ENCODE data around the gene CLDN1.
A peak's percentile ranks its signal among the peaks of the same experiment; 100 is the strongest.

CLDN1 gene, protein sequence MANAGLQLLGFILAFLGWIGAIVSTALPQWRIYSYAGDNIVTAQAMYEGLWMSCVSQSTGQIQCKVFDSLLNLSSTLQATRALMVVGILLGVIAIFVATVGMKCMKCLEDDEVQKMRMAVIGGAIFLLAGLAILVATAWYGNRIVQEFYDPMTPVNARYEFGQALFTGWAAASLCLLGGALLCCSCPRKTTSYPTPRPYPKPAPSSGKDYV

DNA sequence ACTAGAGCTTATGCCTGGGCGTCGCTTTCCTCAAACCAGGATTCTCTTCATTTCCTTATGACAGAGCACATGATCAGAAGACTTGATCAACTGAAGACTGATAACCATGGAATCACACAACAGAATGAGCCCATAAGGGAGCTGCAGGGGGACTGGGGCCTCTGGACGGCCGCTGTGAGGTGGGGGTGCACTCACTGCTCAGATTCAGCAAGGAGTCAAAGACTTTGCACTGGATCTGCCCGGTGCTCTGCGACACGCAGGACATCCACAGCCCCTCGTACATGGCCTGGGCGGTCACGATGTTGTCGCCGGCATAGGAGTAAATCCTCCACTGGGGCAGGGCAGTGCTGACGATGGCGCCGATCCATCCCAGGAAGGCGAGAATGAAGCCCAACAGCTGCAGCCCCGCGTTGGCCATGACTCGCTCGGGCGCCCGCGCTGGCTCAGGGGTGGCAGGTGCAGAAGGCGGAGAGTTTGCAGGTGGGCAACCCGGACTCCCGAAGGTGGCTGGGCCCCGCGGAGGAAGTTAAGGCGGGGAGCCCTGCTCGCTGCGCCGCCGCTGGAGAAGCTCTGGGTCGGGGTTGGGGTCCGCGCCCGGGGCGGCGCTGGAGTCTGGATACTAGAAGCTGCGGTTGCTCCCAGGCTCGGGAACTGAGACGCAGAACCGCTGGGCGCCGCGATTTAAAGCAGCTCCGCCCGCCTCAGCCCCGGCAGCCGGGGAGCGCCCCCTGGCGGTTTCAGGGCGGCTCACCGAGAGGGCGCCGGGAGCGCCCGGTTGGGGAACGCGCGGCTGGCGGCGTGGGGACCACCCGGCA, at the start of gene CLDN1:
Gene CLDN1, minus strand, starts transcription at position 658 of the 815 bp plus-strand sequence. Its CDS starts 240 bp downstream, at position 418.
- DNase-seq = peak; percentile 82 to 84

DNA sequence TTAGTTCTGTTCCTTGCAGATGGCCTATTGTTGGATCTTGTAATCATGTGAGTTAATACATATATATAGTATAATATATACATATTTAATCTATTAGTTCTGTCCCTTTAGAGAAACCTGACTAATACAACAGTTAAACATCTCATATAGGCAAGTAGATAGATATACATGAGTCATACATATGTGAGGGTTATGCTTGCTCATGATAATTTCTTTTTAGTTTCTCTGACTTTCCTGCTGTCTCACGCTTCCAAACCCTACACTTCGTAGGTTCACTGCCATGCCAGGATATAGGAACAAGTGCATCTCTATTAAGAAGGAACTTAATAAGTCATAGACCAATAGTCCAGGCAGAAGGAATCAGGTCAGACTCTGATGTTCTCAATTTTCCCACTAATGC, 48.9 kb upstream of the CLDN1 start:
- no peak for DNase-seq

DNA sequence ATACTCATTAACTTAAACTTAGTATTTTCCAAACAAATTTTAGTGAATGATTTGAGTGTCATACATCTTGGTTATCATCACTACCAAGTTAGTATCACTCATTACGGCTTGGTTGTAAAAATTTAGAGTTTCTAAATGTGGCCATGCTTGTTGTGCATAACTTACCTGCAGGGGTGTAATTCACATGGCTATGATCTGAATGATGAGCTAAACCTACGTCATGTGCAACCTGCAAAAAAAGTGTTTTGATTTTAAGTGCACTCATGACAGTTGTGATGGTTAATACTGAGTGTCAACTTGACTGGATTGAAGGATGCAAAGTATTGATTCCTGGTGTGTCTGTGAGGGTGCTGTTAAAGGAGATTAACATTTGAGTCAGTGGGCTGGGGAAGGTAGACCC, 48.1 kb upstream of the CLDN1 start:
- DNase-seq = no peak

DNA sequence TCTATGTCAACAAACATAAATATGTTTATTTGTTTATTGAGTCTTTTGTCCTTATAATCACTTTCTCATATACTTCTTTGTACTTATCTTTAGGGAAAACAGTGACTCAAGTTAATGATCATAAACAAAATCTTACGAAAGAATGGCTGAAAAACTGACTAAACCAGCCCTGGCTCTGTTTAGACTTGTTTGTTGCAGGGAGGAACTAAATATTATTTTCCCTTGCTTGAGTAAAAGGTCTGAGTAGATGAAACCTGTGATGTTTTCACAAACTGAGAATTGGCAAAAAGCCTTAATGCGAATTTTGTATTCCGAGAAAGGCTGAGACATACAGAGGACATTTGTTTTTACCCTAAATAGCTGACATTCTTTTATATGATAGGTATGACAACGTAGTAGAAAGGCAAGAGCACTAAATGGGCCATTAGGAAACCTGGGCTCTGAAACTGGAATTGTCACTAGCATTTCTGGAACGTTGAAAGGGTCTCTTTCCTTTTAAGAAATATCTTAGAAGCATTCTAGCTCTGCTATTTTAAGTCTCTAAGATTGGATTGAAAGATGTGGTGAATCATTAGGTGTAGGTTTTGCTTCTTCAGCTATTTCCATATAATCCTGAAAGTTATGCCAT, 47.5 kb upstream of the CLDN1 start:
- DNase-seq = no peak

DNA sequence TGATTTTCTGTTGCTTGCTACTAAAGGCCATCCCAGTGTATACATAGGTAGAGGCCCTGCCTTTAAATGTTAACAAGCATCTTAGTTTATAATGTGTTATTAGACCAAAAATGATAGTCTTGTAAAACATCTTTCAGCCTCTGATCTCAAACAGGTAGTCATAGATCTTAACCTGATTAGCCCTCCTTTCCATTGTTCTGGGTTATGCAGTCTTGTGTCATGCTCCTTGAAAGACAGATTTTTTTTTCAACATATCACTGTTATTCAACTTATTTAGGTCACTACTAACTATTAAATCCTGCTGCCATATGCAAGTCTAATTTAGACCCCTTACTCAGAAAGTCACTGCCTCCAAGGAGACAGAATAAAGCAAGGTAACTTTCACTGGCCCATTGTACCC, 46.6 kb upstream of the CLDN1 start:
- DNase-seq = no peak

DNA sequence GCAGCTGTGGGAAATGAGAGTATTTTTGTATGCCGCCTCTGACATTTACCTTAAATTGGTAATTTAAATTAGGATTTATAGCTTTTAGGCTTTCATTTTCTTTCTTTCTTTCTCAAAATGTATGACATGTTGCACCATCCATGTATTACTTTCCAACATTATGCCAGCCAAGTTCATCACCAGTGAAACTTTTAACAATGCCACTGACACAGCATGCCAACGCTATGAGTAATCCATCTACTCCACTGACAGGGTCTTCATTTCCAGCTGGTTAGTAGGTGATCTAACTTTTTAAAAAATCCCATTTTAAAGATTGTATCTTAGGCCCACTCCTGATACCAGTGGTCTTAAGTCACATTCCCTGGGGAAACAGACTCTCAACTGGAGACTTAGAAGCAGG, 43.9 kb upstream of the CLDN1 start:
- DNase-seq = no peak

DNA sequence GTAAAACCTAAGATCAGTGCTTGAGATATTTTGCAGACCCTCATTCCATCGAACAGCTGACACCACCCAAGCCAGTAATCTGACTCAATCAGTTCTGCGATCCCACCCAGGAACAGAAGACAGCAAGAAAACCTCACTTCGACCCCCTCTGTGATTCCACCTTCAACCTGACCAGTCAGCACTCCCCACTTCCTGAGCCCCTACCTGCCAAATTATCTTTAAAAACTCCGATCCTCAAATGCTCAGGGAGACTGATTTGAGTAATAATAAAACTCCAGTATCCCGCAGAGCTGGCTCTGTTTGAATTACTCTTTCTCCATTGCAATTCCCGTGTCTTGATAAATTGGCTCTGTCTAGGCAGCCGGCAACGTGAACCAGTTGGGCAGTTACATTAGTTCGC, 40.0 kb upstream of the CLDN1 start:
- no peak for DNase-seq

DNA sequence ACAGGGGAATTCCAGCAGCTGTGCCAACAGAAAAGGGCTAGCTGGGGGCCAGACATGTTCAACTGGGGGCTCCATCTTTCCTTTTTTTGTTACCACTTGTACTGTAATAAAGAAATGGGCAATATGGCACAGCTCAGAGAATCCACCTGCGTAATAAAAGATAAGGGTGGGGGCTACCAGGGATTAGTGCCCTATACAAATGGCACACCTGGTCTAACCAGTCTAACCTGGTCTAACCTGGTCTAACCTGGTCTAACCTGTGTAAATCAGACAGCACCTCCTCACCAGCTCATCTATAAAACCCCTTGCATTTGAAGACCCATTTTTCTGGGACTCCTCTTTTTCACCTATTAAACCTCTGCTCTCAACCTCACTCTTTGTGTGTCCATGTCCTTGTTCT, 39.5 kb upstream of the CLDN1 start:
- DNase-seq = no peak

DNA sequence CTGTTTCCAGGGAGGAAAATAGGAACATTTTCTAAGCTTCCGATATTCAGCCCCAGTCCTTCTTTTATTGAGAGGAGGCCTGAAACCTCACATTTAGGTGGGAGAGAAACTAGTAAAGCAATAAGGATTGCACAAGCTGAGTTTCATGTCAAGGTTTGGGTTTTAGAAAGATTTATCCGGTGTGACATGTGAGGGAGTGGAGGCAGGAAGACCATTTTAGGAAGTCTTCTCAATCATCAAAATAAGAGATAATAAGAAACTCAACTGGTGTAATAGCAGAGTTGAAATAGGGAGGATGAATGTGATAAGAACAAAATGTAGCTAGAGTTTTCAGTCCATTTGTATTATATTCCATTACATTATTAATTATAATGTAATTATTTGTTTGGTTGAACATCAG, 38.0 kb upstream of the CLDN1 start:
- DNase-seq = no peak

DNA sequence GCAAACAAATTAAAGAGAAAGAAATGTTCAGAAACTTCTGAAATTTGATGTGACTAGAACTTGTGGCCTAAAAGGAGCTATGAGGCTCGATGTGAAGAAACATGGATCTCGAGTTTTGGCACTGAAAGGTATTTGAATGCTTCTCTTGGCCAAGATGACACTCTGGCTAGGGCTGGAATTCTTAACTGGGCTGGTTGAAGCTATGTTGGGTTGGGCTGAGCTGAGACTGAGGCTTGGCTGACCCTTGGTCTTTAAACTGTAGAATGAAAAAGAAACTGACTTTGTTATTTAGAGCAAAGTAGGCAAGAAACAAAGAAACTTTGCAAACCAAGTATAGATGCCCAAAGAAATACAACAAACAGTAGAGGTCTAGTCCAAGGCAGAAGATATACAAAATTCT, 37.6 kb upstream of the CLDN1 start:
- DNase-seq = no peak

DNA sequence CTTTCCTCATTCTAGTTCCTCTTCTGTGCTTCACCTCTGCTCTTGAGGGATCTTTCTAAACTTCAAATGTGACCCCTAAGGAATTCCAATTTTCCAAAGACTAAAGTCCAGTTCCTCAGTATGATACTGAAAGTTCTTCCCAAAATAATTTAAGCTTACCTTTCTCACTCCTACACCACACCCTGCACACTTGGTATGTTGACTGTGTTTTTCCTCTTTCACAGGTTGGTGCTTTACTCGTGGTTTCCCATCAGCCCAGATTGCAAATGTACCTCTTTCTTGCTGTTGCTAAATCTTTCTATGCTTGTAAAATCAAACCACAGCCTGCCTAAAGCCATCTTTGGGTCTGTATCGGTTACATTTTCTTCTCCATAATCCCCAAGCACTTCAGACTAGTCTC, 35.2 kb upstream of the CLDN1 start:
- no peak for DNase-seq

DNA sequence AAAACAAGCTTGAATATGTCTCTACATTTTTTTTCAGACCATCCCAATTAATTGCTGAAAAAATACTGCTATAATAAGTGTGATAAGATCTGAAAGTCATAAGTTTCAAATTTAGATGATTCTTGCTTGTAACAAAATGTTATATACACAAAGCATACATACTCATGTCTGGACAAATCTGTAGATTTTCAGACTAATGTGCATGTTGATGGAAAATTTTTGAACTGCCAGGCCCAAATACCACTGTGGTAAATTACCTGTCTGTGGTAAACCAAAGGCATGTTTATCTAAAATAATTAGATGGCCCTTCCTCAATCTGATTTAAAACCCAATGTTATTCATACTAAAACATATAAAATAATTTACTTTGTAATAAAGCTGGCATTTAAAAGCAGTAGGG, 34.0 kb upstream of the CLDN1 start:
- DNase-seq = no peak

DNA sequence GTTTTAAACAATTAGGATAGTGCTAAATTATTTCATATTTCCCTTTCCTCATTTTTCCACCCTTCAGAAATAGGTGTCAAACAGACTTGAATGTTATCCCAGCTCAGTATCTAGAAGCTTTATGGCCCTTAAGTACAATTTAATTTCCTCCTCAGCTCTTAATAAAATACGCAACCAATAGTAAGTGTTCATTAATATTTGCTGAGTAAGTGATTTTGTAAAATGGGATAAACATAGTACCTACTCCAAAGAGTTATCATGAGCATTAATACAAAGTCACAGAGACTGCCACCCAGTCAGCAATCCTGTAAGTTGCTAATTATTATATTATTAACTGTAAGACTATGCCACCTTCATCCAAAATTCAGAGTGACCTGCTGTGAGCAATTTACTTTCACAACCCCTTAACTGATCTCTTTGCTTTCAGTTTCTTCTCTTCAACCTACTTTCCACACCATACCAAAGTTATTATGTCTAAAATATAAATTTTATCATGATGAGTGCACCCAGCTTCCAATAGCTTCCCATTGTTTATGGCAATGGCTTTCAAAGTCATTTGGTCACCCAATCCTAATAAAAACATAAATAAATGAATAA, 30.7 kb upstream of the CLDN1 start:
- DNase-seq = no peak

DNA sequence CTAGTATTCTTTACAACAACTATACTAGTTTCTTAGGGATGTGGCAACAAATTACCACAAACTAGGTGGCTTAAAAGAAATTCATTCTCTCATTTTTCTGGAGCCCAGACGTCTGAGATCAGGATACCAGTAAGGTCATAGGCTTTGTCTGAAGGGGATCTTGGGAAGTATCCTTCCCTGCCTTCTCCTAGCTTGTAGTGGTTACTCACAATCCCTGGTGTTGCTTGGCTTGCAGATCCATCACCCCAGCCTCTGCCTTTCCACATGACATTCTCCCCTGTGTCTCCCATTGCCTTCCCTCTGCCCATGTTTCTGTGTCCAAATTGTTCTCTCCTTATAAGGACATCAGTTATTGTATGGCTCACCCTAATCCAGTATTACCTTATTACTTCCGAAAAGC, 24.3 kb upstream of the CLDN1 start:
- no peak for DNase-seq

DNA sequence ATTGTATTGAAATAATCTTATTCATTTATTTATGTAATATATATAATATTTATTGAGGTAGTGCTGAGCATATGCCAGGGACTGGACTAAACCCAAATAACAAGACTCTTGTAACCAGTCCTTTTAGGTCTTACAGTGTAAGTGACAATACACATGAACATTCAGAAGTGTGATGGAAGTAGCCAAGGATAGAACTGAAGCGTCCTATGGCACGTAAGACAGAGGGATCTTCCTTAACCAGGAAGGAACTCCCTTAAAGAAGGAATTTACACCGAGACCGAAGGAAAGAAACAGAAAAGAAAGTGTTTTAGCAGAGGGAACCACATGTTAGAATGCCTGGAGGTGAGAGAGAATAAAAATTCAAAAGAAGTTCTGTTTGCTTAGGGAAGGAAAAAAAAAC, 23.6 kb upstream of the CLDN1 start:
- no peak for DNase-seq

DNA sequence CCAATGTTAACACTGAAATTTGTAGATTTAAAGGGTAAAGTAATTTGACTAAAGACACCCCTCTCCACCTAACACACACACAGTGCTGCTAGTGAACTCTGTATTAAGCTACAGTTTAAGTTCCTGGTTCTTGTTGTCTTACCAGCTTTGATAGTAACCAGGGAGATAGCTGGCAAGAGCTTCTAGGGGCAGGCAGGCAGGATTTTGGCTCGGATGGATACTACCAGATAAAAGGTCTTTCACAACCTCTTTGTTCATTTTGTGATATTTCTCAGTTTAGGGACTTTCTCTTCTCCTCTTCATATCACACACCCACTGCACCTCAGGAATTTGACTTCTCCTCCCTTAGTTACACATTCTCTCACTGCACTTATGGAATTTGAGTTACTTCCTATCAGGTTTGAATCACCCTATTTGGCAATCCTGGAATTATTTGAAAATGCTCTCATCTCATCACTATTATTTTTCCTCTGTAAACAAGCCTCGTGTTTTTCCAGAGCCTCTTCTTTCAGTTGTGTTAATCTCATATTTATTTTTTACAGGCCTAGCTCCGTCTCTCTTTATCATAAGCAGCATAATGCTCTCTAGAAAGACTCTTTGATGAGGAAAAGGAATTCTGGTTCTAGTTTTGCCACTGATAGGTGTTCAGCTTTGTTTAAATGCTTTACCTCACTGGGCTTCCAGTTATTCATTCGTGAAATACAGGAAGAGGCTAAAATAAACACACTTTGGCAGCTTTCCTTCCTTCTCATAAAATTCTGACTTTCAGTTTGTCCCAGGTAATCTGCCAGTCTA, 23.0 kb upstream of the CLDN1 start:
- DNase-seq = no peak

DNA sequence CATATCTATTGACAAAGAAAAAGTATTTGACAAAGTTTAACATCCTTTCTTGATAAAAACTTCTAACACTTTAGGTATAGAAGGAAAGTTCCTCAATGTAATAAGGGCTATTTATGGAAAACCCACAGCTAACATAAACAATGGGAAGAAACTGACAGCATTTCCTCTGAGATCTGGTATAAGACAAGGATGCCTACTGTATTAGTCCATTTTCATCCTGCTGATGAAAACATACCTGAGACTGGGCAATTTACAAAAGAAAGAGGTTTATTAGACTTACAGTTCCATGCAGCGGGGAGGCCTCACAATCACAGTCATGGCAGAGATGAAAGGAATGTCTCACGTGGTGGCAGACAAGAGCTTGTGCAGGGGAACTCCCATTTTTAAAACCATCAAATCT, 17.8 kb upstream of the CLDN1 start:
- DNase-seq = no peak

DNA sequence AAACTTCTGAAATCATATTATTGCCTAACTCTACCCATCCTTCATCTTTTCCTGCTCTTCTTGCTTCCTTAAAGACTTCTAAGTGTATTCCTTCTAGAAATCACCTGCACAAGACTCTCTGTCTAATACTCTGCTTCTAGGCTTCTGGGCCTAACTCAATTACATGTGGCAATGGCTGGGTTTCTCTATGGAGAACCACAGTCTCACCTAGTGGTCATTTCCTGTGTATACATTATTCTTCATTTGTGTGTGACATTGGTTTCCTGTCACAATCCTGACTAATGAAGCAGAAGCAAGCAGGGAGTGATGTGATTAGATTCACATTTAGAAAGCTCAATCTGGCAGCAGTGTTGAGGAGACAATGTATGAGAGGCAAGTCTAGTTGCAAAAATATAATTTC, 16.9 kb upstream of the CLDN1 start:
- no peak for DNase-seq

DNA sequence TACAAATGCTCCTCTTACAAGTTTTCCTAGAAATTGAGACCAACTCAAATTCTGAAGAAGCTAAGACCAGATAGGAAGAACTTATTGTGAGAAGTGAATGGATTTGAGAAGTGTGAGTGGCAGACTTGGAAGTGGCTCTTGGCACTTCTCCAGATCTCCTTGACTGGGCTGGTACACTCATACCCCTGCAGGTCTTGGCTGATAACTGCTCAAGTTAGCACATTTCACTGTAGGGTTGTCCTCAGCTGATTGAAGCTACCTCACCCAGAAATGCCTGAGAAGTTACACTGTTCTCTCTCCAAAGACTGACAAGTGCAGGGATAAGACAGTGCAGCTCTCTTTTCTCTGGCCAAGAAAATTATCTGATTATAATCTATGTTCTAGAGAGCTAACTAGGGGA, 16.5 kb upstream of the CLDN1 start:
- DNase-seq = no peak

DNA sequence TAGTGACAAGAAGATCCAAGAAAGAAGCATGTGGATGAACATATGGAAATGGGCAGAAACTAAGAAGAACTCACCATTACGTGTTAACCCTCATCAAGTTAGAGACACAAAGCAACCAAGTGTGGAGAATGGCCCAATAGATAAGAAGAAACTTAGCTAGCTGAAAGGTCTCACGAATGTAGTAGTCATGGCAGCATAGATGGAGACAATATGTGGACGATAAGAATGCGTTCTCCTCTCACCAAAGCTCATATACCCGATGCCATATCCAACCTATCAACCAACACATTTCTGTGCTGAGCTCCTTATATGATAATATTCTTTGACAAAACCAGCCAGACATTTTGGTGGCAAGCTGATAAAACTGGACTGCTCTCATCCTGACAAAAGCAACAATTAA, 15.1 kb upstream of the CLDN1 start:
- DNase-seq = no peak

DNA sequence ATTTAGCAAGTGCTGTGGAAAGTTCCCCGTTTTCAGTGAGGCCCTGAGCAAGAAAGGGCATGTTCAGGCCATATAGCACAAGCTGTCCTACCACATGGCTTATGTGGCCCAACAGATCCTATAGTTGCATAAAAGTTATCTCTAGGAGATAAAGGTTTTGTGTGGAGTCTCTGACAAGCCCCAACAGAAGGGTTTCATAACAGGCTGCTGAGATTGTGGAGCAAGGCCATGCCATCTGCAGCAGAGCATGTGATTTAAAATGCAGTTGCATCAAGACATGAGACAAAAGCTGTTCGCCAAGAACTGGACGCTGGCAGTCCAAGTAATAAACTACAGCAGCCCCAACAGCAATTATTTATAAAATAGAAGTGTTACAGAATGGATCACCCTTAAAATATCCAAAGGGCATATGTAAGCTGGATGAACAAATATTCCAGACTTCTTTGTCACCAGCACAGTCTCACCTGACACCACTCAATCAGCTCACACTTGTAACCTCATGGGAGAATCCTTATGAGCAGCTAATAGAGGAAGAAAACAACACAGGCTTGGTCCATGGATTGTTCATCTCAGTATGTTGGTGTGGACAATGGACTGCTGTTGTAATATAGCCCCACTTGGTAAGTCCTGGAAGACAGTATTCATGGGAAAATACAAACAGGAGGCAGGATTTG, 14.4 kb upstream of the CLDN1 start:
- DNase-seq = no peak

DNA sequence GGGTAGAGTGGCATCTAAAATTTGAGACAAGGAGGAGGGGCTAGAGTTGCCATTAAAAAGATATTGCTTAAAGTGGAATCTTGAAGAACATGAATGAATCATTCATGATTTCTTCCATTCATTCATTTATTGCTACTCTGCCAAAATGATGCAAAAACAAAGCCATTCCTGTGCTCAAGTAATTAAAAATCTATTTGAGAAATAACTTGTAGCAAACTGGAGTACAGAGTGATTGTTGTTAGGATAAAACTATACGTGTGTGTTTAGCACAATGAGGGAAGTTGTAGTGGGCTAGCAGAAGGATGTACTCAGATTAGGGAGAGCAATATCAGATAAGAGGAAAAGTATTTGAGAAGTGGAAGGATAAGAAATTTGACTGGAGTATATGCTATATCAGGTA, 11.7 kb upstream of the CLDN1 start:
- no peak for DNase-seq

Measured in activated T-cell treated with anti-CD3 and anti-CD28 coated beads, Interleukin-2, amount 50 U/mL, for 48 hours (primary cell).